Choroid plexus epithelial cell (primary cell): ENCODE measurements around the gene GPR65.

Experiments
- DNase-seq: peaks from one replicate; pipeline ENCODE4 v3.0.0-alpha.2; 2010; ENCODE audit warnings: low read depth
- H3K4me3 ChIP-seq: 2 replicates; pipeline ENCODE4 v1.5.1; 2011; ENCODE audit warnings: low read depth, mild to moderate bottlenecking, control low read depth, low read length, moderate library complexity
- TF ChIP-seq, protein P1 (sequence below): conservative IDR thresholded peaks from 2 replicates; pipeline ENCODE4 v1.5.1; 2011; ENCODE audit warnings: low read depth, mild to moderate bottlenecking, control low read depth, inconsistent platforms, low read length, moderate library complexity

GPR65 gene

GRCh38 chr14:88044776-88045446 is 40.0 kb downstream of the GPR65 start:
- TF ChIP-seq, protein P1, sequence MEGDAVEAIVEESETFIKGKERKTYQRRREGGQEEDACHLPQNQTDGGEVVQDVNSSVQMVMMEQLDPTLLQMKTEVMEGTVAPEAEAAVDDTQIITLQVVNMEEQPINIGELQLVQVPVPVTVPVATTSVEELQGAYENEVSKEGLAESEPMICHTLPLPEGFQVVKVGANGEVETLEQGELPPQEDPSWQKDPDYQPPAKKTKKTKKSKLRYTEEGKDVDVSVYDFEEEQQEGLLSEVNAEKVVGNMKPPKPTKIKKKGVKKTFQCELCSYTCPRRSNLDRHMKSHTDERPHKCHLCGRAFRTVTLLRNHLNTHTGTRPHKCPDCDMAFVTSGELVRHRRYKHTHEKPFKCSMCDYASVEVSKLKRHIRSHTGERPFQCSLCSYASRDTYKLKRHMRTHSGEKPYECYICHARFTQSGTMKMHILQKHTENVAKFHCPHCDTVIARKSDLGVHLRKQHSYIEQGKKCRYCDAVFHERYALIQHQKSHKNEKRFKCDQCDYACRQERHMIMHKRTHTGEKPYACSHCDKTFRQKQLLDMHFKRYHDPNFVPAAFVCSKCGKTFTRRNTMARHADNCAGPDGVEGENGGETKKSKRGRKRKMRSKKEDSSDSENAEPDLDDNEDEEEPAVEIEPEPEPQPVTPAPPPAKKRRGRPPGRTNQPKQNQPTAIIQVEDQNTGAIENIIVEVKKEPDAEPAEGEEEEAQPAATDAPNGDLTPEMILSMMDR, result no peak
- DNase-seq, result no peak
- H3K4me3 ChIP-seq, result no peak overlapping the region

DNA sequence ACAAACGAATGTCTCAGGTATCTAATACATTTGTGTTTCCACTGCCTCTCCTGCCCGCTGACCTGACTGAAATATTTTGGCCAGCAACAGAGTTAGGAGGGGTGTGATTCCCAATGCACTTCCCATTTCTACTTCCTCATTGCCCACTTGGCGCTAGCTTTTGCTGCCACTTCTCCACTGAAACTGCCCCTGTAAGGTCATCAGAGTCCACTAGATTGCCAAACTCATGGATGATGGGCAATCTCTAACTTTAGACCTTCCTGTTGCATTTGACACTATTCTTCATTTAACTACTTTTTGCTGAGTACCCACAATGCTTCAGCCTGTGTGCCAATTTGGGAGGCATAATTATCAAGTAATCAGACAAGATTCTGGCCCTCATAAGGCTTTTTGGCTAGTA is 40.8 kb downstream of the GPR65 start:
- TF ChIP-seq, protein P1, result no peak
- H3K4me3 ChIP-seq, result no peak overlapping the region
- DNase-seq, result no peak

GRCh38 chr14:88048351-88048750 is 43.4 kb downstream of the GPR65 start:
- no peak overlapping the region for H3K4me3 ChIP-seq
- TF ChIP-seq, protein P1, result no peak
- DNase-seq, result no peak

DNA sequence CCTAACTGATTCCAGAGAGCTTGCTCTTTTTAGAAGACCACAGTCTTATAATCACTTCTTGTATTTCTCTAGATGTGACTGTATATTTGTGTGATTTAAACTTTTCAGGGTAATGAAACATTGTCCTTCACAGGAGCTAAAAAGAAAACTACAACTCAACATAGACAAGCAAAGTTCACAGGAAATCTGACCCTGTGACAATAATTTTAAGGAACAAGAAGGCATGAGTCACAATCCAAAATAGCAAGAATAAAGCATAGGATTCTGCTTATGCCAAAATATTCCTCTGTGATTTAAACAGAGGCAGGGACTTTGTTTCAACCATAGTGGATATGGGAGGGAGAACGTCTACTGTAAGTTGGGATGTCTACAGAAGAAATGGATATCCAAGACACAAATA is 44.3 kb downstream of the GPR65 start:
- H3K4me3 ChIP-seq, result no peak overlapping the region
- TF ChIP-seq, protein P1, result no peak
- no peak for DNase-seq

GRCh38 chr14:88049936-88050335 is 45.0 kb downstream of the GPR65 start:
- no peak for DNase-seq
- TF ChIP-seq, protein P1, result no peak
- H3K4me3 ChIP-seq, result no peak overlapping the region

GRCh38 chr14:88060576-88060975 is 55.6 kb downstream of the GPR65 start:
- TF ChIP-seq, protein P1, result no peak
- H3K4me3 ChIP-seq, result no peak overlapping the region
- no peak for DNase-seq

DNA sequence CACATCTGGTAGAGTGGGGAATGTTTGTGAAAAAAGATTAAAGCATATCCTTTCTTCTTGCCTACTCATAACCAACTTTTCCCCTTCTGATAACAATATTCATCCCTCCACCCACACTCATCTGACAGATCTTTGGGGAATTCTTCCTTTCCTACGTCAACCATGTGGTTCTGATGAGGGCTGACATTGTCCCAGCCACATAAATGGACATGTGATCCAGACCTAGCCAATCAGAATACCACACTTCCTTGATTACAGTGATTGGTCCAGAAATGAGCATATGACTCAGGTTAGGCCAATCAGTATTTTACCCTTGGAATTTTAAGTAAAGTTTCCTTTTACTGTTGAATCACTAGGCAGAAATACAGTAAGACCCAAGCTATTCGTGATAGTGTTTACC is 58.9 kb downstream of the GPR65 start:
- no peak for DNase-seq
- H3K4me3 ChIP-seq, result no peak overlapping the region
- TF ChIP-seq, protein P1, result no peak
